GM10248 (cell line): ENCODE measurements around the gene MYO1H.

Experiments
- CTCF ChIA-PET: fragments of 300-600 bp; sonication (Branson Sonifier 250); formaldehyde crosslinking; extraction: SDS; loops from one replicate; lab custom pipeline; 2021; ENCODE audit warnings: antibody characterized with exemption; lab: Yijun Ruan, JAX
- POLR2A ChIA-PET: fragments of 350-650 bp; sonication (Branson Sonifier 250); formaldehyde crosslinking; extraction: SDS; loops from one replicate; lab custom pipeline; 2020; ENCODE audit warnings: antibody characterized with exemption; lab: Yijun Ruan, JAX
- DNase-seq: peaks from one replicate; pipeline ENCODE4 v3.0.0; 2012; ENCODE audit errors: extremely low spot score
- CTCF ChIP-seq: IDR thresholded peaks from 2 replicates; pipeline ENCODE4 v1.5.1; 2012; ENCODE audit warnings: mild to moderate bottlenecking, low read depth; ENCODE audit errors: extremely low read depth, missing control alignments, control extremely low read depth

The MYO1H gene

GRCh38 chr12:109383240-109383639, 35.5 kb downstream of the MYO1H start:
- CTCF ChIA-PET = interaction anchor here (1.9 to 2.2 kb wide), 2 partner anchors 12 to 119 kb away, joined by 7 to 15 read pairs; no protein-coding TSS in a partner anchor
- no peak for DNase-seq
- POLR2A ChIA-PET = no interaction called here
- no peak for TF ChIP-seq CTCF

GRCh38 chr12:109385339-109386058, 37.8 kb downstream of the MYO1H start:
- peak; percentile 45 for TF ChIP-seq CTCF
- POLR2A ChIA-PET = no interaction called here
- CTCF ChIA-PET = interaction anchor here (0.7 to 1.5 kb wide), 15 partner anchors 8 to 1396 kb away, joined by 3 to 20 read pairs (median 3); no protein-coding TSS in a partner anchor
- DNase-seq = peak; percentile 30

- TF ChIP-seq CTCF = no peak
- CTCF ChIA-PET = interaction anchor here (0.7 to 6.3 kb wide), 15 partner anchors 8 to 1396 kb away, joined by 3 to 42 read pairs (median 3); no protein-coding TSS in a partner anchor
- no peak for DNase-seq
- POLR2A ChIA-PET = no interaction called here
Measured at GRCh38 chr12:109386059-109386433, 38.3 kb downstream of the MYO1H start.

GRCh38 chr12:109387425-109388166, 39.9 kb downstream of the MYO1H start:
- peak; percentile 26 for DNase-seq
- POLR2A ChIA-PET = no interaction called here

GRCh38 chr12:109388167-109388563, 40.5 kb downstream of the MYO1H start:
- TF ChIP-seq CTCF = no peak
- ChIA-PET POLR2A (no interaction called here), CTCF (interaction anchor here (1.1 to 6.3 kb wide), 4 partner anchors 9 to 723 kb away, joined by 3 to 42 read pairs (median 4); no protein-coding TSS in a partner anchor)
- DNase-seq = no peak

More at GRCh38 chr12:109387425-109388166, 39.9 kb downstream of the MYO1H start:
- TF ChIP-seq CTCF = peak; percentile 42
- CTCF ChIA-PET = interaction anchor here (1.1 to 6.3 kb wide), 6 partner anchors 9 to 723 kb away, joined by 3 to 42 read pairs (median 4); no protein-coding TSS in a partner anchor

GRCh38 chr12:109389146-109389545, 41.4 kb downstream of the MYO1H start:
- TF ChIP-seq CTCF = no peak
- POLR2A ChIA-PET = no interaction called here
- no peak for DNase-seq
- CTCF ChIA-PET = interaction anchor here (1.1 to 6.3 kb wide), 6 partner anchors 9 to 1397 kb away, joined by 3 to 42 read pairs (median 4); no protein-coding TSS in a partner anchor
